H9 (cell line): Measurements from ENCODE around the gene PTTG1IP. TPM values are rescaled to one million over a fixed set of nuclear protein-coding genes. Genes with fewer than 3 reads are reported as not detected.
"Not testable (repeated sequence)": the region's sequence is repeated elsewhere in the genome, so short reads cannot be mapped to it uniquely, and the experiment has no call there.

ENCODE experiments used
- DNase-seq: peaks from one replicate; pipeline ENCODE4 v3.0.0-alpha.2; 2017
- H2AFZ ChIP-seq: one replicate; pipeline ENCODE4 v1.6.1; 2013; ENCODE audit warnings: mild to moderate bottlenecking, low read length, control low read depth, moderate library complexity
- H2AK5ac ChIP-seq: 2 replicates; pipeline ENCODE4 v1.6.1; 2013; ENCODE audit warnings: low read length, control low read depth, mixed read lengths; ENCODE audit not compliant: insufficient read length
- H2BK120ac ChIP-seq: one replicate; pipeline ENCODE4 v1.6.1; 2013; ENCODE audit warnings: low read depth, mild to moderate bottlenecking, low read length, control low read depth, inconsistent platforms; ENCODE audit not compliant: poor library complexity, severe bottlenecking
- H2BK12ac ChIP-seq: 2 replicates; pipeline ENCODE4 v1.6.1; 2013; ENCODE audit warnings: low read length, control low read depth, mixed read lengths, low read depth; ENCODE audit not compliant: insufficient read length
- H2BK15ac ChIP-seq: 2 replicates; pipeline ENCODE4 v1.6.1; 2013; ENCODE audit warnings: low read depth, low read length, control low read depth
- H2BK20ac ChIP-seq: one replicate; pipeline ENCODE4 v1.6.1; 2013; ENCODE audit warnings: low read depth, mild to moderate bottlenecking, low read length, control low read depth, inconsistent platforms; ENCODE audit not compliant: poor library complexity, severe bottlenecking
- H2BK5ac ChIP-seq: 2 replicates; pipeline ENCODE4 v1.6.1; 2013; ENCODE audit warnings: low read length, control low read depth, mixed read lengths; ENCODE audit not compliant: insufficient read length
- H3K14ac ChIP-seq: 2 replicates; pipeline ENCODE4 v1.6.1; 2013; ENCODE audit warnings: low read length, control low read depth; ENCODE audit not compliant: insufficient read depth
- H3K18ac ChIP-seq: 2 replicates; pipeline ENCODE4 v1.6.1; 2013; ENCODE audit warnings: low read depth, mild to moderate bottlenecking, mixed read lengths, low read length, control low read depth; ENCODE audit not compliant: insufficient read length
- H3K23ac ChIP-seq: 2 replicates; pipeline ENCODE4 v1.6.1; 2013; ENCODE audit warnings: low read length, control low read depth, mixed read lengths, low read depth; ENCODE audit not compliant: insufficient read length
- H3K23me2 ChIP-seq: 2 replicates; pipeline ENCODE4 v1.6.1; 2013; ENCODE audit warnings: low read depth, mild to moderate bottlenecking, mixed read lengths, low read length, control low read depth; ENCODE audit not compliant: insufficient read length, poor library complexity, severe bottlenecking
- H3K27ac ChIP-seq: 2 replicates; pipeline ENCODE4 v1.5.1; 2013; ENCODE audit warnings: low read length, control low read depth, mixed read lengths, low read depth; ENCODE audit not compliant: insufficient read length
- H3K27me3 ChIP-seq: 2 replicates; pipeline ENCODE4 v1.6.1; 2013; ENCODE audit warnings: low read length, control low read depth, inconsistent platforms; ENCODE audit not compliant: insufficient read depth
- H3K4ac ChIP-seq: 2 replicates; pipeline ENCODE4 v1.6.1; 2013; ENCODE audit warnings: low read depth, mild to moderate bottlenecking, control low read depth, inconsistent platforms, low read length, moderate library complexity
- H3K4me1 ChIP-seq: 2 replicates; pipeline ENCODE4 v1.6.1; 2013; ENCODE audit warnings: low read length, control low read depth, inconsistent platforms; ENCODE audit not compliant: insufficient read depth
- H3K4me2 ChIP-seq: 2 replicates; pipeline ENCODE4 v1.6.1; 2013; ENCODE audit warnings: low read length, control low read depth, mixed read lengths; ENCODE audit not compliant: insufficient read length, insufficient read depth
- H3K56ac ChIP-seq: 2 replicates; pipeline ENCODE4 v1.6.1; 2013; ENCODE audit warnings: low read depth, mild to moderate bottlenecking, mixed read lengths, low read length, control low read depth; ENCODE audit not compliant: insufficient read length
- H3K79me1 ChIP-seq: 2 replicates; pipeline ENCODE4 v1.6.1; 2013; ENCODE audit warnings: low read depth, mild to moderate bottlenecking, moderate library complexity, low read length, control low read depth, inconsistent platforms; ENCODE audit not compliant: insufficient read depth, poor library complexity, severe bottlenecking
- H3K79me2 ChIP-seq: 2 replicates; pipeline ENCODE4 v1.6.1; 2013; ENCODE audit warnings: low read length, control low read depth, inconsistent platforms; ENCODE audit not compliant: insufficient read depth
- H3K9ac ChIP-seq: 2 replicates; pipeline ENCODE4 v1.6.1; 2013; ENCODE audit warnings: low read length, control low read depth, mixed read lengths; ENCODE audit not compliant: insufficient read length; ENCODE audit errors: extremely low read depth
- H3K9me3 ChIP-seq: one replicate; pipeline ENCODE4 v1.6.1; 2013; ENCODE audit warnings: low read depth, low read length, inconsistent platforms; ENCODE audit not compliant: control insufficient read depth
- H3T11ph ChIP-seq: one replicate; pipeline ENCODE4 v1.6.1; 2013; ENCODE audit warnings: mild to moderate bottlenecking, low read length, control low read depth, inconsistent platforms
- H4K20me1 ChIP-seq: one replicate; pipeline ENCODE4 v1.6.1; 2013; ENCODE audit not compliant: control insufficient read depth, insufficient read length, insufficient read depth
- H4K5ac ChIP-seq: 2 replicates; pipeline ENCODE4 v1.6.1; 2013; ENCODE audit warnings: low read depth, mild to moderate bottlenecking, mixed read lengths, low read length, control low read depth; ENCODE audit not compliant: insufficient read length
- H4K8ac ChIP-seq: replicated peaks from 2 replicates; pipeline ENCODE4 v1.6.1; 2013; ENCODE audit warnings: low read length, control low read depth, mixed read lengths, low read depth; ENCODE audit not compliant: insufficient read length
- H4K91ac ChIP-seq: 2 replicates; pipeline ENCODE4 v1.6.1; 2013; ENCODE audit warnings: low read depth, mild to moderate bottlenecking, moderate library complexity, mixed read lengths, low read length, control low read depth; ENCODE audit not compliant: insufficient read length
- H3K27ac Mint-ChIP-seq, 3 experiments: 2 replicates in 2 of 3; 3 replicates in 1 of 3; pipeline ENCODE4 v1.8.0; 2020 to 2021; ENCODE audit warnings: mixed read lengths in 3 of 3, mild to moderate bottlenecking in 1 of 3, moderate library complexity in 1 of 3
- H3K27me3 Mint-ChIP-seq: 2 replicates; pipeline ENCODE4 v1.8.0; 2021; ENCODE audit warnings: low read depth, mild to moderate bottlenecking, moderate library complexity, mixed read lengths
- H3K36me3 Mint-ChIP-seq, 3 experiments: 2 replicates in 2 of 3; 3 replicates in 1 of 3; pipeline ENCODE4 v1.8.0; 2020 to 2021; ENCODE audit warnings: low read depth in 3 of 3, mixed read lengths in 3 of 3; ENCODE audit not compliant: insufficient read depth in 1 of 3
- H3K4me1 Mint-ChIP-seq, 2 experiments: 2 replicates each; pipeline ENCODE4 v1.8.0; 2020; ENCODE audit warnings: mixed read lengths in 2 of 2
- H3K4me3 Mint-ChIP-seq, 2 experiments: 2 replicates in 1 of 2; 3 replicates in 1 of 2; pipeline ENCODE4 v1.8.0; 2020 to 2021; ENCODE audit warnings: mild to moderate bottlenecking in 2 of 2, mixed read lengths in 2 of 2, moderate library complexity in 1 of 2
- H3K9me3 Mint-ChIP-seq, 2 experiments: 2 replicates in 1 of 2; 3 replicates in 1 of 2; pipeline ENCODE4 v1.8.0; 2020; ENCODE audit warnings: mild to moderate bottlenecking in 2 of 2, mixed read lengths in 2 of 2, moderate library complexity in 1 of 2
- WGBS: extraction: QIAGEN DNeasy Blood & Tissue Kit; methylation state at CpG from one replicate; pipeline ENCODE4 v1.1.7; 2013; ENCODE audit warnings: missing lambda C conversion rate, low lambda C conversion rate, mixed read lengths; ENCODE audit not compliant: insufficient read length; ENCODE audit errors: extremely low coverage; 5-methylcytosine and 5-hydroxymethylcytosine counted together
- total RNA-seq: library from RNA; stranded (reverse); gene quantifications from 2 replicates; pipeline ENCODE4 v1.2.1, GENCODE V29; 2021
- TF ChIP-seq, protein P1 (sequence below): fragments of 200-600 bp; sonication (generic); conservative IDR thresholded peaks from 3 replicates; pipeline ENCODE4 v1.8.0; 2021; ENCODE audit warnings: antibody characterized with exemption, mild to moderate bottlenecking

PTTG1IP gene
- total RNA-seq, 1 experiment from 2014 or later: 107 TPM

DNA sequence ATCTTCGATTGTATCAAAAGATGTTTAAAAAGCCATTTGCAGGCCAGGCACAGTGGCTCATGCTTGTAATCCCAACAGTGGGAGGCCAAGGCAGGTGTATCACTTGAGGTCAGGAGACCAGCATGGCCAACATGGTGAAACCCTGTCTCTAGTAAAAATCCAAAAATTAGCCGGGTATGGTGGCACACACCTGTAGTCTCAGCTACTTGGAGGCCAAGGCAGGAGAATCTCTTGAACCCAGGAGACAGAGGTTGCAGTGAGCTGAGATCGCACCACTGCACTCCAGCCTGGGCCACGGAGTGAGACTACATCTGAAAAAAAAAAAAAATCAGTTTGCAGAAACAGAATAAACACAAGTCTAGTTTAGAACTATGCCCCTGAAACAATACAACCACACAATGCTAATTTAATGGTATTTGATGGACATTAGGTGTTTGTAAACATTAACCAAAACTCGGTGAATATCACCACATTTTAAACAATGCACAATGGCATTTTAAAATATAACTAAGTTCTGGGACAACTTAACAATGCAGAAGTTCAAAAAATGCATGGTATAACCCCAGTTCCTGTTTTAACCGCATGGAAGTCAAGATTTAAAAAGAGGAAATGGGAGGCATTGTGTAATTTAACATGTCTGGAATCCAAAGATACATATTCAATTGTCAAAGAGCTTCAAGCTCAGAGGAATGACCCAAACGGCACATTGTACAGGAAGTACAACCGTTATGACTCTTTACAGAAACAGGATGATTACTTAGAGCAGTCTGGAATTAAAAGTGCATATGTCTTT is 7.1 kb upstream of the PTTG1IP start:
- H3K14ac ChIP-seq: no peak overlapping the region
- DNase-seq: no peak
- H3K4me2 ChIP-seq: no peak overlapping the region
- no peak overlapping the region for H3K56ac ChIP-seq
- no peak overlapping the region for H4K8ac ChIP-seq
- H3K79me2 ChIP-seq: no peaks in the 10 kb centered on the region
- H3K27me3 ChIP-seq: no peaks in the 10 kb centered on the region
- no peak overlapping the region for H3K27ac ChIP-seq
- H2BK15ac ChIP-seq: no peak overlapping the region
- Mint-ChIP-seq H3K27me3 (peaks cover 27% of the 10 kb centered on the region), H3K27ac (no peak overlapping the region), H3K4me1 (peaks cover 2 to 3% of the 10 kb centered on the region in 2 experiments), H3K4me3 (no peak overlapping the region), H3K9me3 (no peaks in the 10 kb centered on the region; a peak in 1 of 5 replicates), H3K36me3 (peaks cover 0 to 3% (median 0%) of the 10 kb centered on the region in 3 experiments; a peak in 1 of 7 replicates)
- H2BK120ac ChIP-seq: no peak overlapping the region
- no peak overlapping the region for H2BK5ac ChIP-seq
- no peak overlapping the region for H3T11ph ChIP-seq
- no peak overlapping the region for H3K9ac ChIP-seq
- no peak overlapping the region for H3K23ac ChIP-seq
- H4K91ac ChIP-seq: no peak overlapping the region
- no peak overlapping the region for H2AK5ac ChIP-seq
- TF ChIP-seq, protein P1, sequence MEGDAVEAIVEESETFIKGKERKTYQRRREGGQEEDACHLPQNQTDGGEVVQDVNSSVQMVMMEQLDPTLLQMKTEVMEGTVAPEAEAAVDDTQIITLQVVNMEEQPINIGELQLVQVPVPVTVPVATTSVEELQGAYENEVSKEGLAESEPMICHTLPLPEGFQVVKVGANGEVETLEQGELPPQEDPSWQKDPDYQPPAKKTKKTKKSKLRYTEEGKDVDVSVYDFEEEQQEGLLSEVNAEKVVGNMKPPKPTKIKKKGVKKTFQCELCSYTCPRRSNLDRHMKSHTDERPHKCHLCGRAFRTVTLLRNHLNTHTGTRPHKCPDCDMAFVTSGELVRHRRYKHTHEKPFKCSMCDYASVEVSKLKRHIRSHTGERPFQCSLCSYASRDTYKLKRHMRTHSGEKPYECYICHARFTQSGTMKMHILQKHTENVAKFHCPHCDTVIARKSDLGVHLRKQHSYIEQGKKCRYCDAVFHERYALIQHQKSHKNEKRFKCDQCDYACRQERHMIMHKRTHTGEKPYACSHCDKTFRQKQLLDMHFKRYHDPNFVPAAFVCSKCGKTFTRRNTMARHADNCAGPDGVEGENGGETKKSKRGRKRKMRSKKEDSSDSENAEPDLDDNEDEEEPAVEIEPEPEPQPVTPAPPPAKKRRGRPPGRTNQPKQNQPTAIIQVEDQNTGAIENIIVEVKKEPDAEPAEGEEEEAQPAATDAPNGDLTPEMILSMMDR: no peak
- H3K4ac ChIP-seq: no peak overlapping the region
- no peak overlapping the region for H2BK12ac ChIP-seq
- no peaks in the 10 kb centered on the region for H3K79me1 ChIP-seq
- no peak overlapping the region for H4K5ac ChIP-seq
- H4K20me1 ChIP-seq: no peaks in the 10 kb centered on the region
- H3K9me3 ChIP-seq: no peaks in the 10 kb centered on the region
- no peak overlapping the region for H2AFZ ChIP-seq
- no peaks in the 10 kb centered on the region for H3K23me2 ChIP-seq
- H3K18ac ChIP-seq: no peak overlapping the region
- no CpG with 5 or more reads among the region's 8 CpGs for WGBS
- no peak overlapping the region for H2BK20ac ChIP-seq
- no peaks in the 10 kb centered on the region for H3K4me1 ChIP-seq

GRCh38 chr21:44879238-44879637 is 5.7 kb upstream of the PTTG1IP start:
- not testable (repeated sequence) for H3T11ph ChIP-seq, H3K23ac ChIP-seq, H3K9me3 ChIP-seq, H3K4me1 Mint-ChIP-seq, H4K20me1 ChIP-seq, DNase-seq, H3K79me1 ChIP-seq, H3K4me3 Mint-ChIP-seq, H3K18ac ChIP-seq, H2BK20ac ChIP-seq, H2BK5ac ChIP-seq, H3K27ac ChIP-seq, H3K4me1 ChIP-seq, H2BK120ac ChIP-seq, H2AFZ ChIP-seq, H3K14ac ChIP-seq, H3K36me3 Mint-ChIP-seq, H3K27ac Mint-ChIP-seq, H3K9ac ChIP-seq, H2BK12ac ChIP-seq, H3K56ac ChIP-seq, H3K27me3 ChIP-seq, H4K8ac ChIP-seq, H3K23me2 ChIP-seq, H2AK5ac ChIP-seq, H4K91ac ChIP-seq, H3K4ac ChIP-seq, H3K9me3 Mint-ChIP-seq, H4K5ac ChIP-seq, H3K79me2 ChIP-seq, H3K4me2 ChIP-seq, H2BK15ac ChIP-seq
- WGBS: no CpG with 5 or more reads among the region's 8 CpGs
- H3K27me3 Mint-ChIP-seq: peaks cover 41% of the 10 kb centered on the region
